Right ventricle myocardium inferior (tissue), 1 donor: ENCODE data around the gene SORCS2. TPM values are rescaled to one million over a fixed set of nuclear protein-coding genes. Genes with fewer than 3 reads are reported as not detected.

ENCODE experiments used
- ATAC-seq: fragments of 200-7000 bp; cut with Tn5 transposase; one replicate; pipeline ENCODE4 v1.9.1; 2020; ENCODE audit warnings: mild to moderate bottlenecking, moderate library complexity
- DNase-seq: peaks from one replicate; pipeline ENCODE4 v3.0.0; 2021; ENCODE audit errors: missing footprints
- intact Hi-C: fragments of 100-400 bp; cut with DNase I; formaldehyde crosslinking; loops from one replicate; pipeline ENCODE4 v1.11.0; 2022
- total RNA-seq: library from RNA; stranded (reverse); fragmentation: NEBNext Ultra II Directional; extraction: Animal tissue kit (Norgen Biotek cat#: 25700); gene quantifications from one replicate; pipeline ENCODE4 v1.2.1, GENCODE V29; 2021
- donor health status: DM: no; HTN: yes; CAD: no; lungs with severe emphysema.

Gene SORCS2
- total RNA-seq, 1 donor from 2014 or later, result 1.1 TPM

DNA sequence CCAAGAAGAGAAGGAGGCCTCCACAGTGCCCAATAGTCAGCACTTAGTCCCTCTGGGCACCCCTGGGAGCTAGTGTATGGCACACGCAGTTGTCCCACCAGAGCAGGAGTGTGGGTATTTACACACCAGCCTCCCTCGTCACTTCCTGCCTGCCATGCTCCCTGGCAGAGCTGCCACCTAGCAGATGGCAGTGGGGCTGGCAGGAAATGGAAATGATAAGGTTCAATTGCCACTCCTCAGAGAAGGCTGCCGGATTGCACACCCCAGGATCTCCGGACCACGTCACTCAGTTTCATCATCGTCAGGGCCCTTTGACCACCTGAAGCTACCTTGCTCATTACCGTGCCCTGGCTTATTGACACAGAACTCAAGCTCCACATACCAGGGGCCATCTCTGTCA lies 415.7 kb downstream of the SORCS2 start:
- ATAC-seq (no peak), DNase-seq (peak; percentile 21)
- intact Hi-C loops, result no loop called here

GRCh38 chr4:7609316-7609715 lies 417.0 kb downstream of the SORCS2 start:
- no peak for ATAC-seq
- intact Hi-C loops, result no loop called here
- peak; percentile 39 for DNase-seq

DNA sequence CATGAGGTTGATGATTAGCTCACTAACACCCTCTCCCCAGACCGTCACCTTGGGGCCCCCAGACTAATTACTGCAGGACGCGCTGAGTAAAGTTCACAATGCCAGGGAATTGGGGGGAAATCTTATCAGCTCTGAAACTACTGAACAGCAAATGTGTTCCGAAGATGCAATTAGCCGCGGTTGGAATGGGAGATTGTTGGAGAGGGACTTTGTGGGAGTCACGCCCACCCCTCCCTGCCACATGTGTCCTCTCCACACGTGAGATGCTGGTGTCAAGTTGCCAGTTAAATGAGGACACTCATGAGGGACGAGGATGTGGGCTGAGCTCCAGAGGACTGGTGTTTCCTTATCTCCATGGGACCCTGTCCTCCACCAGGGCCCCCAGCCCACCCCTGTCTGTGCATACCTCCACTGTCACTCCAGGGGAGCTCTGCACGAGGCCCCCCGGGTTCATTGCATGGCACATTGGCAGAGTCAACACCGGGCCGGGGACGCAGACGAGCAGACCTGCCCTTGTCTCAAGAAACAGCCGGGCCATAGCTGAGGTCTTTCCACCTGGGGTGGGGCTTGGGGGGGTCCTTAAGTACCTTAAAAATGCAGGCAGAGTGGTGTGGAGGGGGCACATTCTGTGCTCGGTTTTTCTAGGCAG lies 417.8 kb downstream of the SORCS2 start:
- no peak for ATAC-seq
- peak; percentile 62 for DNase-seq
- intact Hi-C loops, result no loop called here

GRCh38 chr4:7610841-7611240 lies 418.5 kb downstream of the SORCS2 start:
- DNase-seq (peak; percentile 5), ATAC-seq (no peak)
- intact Hi-C loops, result no loop called here

GRCh38 chr4:7612311-7612897 lies 420.1 kb downstream of the SORCS2 start:
- intact Hi-C loops, result no loop called here
- DNase-seq (peak; percentile 66), ATAC-seq (no peak)

DNA sequence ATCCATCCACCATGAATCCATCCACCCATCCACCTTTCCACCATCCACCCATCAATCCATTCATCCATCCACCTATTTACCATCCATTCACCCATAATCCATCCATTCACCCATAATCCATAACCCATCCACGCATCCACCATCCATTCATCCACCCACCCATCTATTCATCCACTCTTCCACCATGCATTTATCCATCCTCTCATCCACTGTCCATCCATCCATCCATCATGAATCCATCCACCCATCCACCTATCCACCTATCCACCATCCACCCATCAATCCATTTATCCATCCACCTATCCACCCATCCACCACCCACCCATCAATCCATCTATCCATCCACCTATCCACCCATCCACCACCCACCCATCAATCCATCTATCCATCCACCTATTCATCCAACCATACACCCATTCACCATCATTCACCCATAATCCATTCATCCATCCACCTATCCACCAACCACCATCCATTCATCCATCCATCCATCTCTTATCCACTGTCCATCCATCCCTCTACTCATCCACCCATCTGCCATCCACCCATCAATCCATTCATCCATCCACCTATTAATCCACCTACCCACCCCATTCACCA lies 422.1 kb downstream of the SORCS2 start:
- ATAC-seq (no peak), DNase-seq (no peak)
- intact Hi-C loops, result no loop called here

DNA sequence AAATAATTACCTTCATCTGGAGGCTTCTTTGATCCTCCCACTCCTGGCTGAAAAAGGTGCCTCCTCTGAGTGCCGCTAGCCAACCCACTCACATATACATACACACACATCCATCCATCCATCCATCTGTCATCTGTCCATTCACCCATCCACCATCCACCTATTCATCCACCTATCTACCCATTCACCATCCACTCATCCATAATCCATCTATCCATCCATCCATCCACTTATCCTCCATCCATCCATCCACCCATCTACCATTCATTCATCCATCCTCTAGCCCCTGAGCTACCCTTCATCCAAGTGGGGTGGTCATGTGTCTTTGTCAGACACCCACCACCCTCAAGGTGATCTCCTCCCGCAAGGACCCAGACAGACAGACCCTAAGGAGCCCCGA lies 423.9 kb downstream of the SORCS2 start:
- intact Hi-C loops, result no loop called here
- no peak for ATAC-seq
- no peak for DNase-seq

DNA sequence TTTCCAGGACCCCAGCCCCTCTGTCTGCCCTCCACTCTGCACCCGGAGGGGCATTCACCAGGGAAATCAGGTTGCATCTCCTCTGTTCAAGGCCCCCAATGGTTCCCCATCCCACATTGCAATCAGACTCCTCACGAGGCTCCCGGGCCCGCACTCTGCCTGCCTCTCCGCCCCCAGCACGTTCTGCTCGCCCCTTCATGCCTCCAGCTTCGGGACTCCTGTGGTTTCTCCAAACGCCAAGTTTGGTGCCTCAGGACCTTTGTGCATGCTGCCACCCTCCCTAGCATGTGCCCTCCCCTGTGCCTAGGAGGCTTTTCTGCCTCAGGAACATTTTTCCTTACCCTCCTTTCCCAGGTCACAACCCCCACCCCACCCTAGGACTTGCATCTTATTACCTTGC lies 426.0 kb downstream of the SORCS2 start:
- no peak for ATAC-seq
- DNase-seq, result no peak
- intact Hi-C loops, result no loop called here

DNA sequence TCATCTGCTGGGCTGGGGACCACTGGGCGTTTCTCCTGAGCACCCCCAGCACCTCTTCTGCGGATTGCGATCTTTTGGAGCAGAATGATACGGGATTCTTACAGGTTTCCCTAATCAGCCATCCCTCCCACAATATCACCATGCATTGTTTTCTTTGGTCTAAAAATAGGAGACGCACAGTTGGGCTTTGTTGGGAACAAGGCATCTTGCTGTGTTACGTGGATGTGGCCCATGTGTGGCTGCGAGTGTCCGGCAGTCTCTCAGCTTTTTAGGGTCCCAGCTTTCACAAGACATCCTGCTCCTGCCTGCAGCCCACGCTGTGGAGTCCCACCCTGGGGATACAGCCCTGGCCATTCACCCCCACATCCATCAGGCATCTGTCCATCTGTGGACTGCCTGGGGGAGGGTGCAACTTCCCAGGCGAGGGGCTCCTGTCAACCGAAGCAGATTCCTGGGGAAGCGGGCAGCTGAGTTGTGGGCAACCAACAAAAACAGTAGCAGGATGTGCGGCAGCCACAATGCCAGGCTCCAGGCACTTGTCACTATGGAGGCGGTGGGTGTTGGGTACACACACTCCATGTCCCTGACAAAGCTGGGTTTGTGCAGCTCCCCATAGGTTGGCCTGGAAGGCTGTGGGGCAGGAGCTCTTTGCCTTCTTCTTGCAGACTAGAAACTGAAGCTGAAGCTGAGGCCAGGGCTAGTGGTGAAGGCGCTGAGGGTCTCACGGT lies 427.9 kb downstream of the SORCS2 start:
- DNase-seq (no peak), ATAC-seq (no peak)
- intact Hi-C loops, result no loop called here

GRCh38 chr4:7620814-7621176 lies 428.5 kb downstream of the SORCS2 start:
- no peak for ATAC-seq
- no peak for DNase-seq
- intact Hi-C loops, result no loop called here

DNA sequence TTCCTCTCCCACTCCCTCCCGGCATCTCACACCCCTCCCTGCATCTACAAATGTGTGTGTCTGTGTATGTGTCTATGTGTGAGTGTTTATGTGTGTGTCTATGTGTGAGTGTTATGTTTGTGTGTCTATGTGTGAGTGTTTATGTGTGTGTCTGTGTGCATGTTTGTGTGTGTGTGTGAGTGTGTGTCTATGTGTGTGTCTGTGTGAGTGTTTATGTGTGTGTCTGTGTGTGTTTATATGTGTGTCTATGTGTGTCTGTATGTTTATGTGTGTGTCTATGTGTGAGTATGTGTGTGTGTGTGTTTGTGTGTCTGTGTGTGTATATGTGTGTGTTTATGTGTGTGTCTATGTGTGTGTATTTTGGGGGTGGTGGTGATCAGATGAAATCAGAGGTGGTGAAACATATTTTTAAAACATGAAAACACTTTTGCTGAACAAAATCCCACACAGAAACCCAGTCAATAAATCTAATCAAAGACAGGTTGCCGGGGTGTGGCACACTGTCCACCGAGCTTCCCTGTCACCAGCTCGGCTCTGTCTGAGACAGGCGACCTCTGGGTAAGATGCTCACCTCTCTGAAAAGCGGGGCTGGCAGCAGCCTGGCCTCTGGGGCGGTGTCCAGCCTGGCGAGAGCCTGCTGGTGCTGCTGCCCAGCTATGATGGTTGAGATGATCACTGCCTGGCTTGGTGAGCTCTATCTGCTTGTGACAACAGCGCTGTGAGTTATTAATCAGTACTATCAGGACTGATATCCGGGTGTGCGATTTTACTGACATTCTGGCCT lies 429.1 kb downstream of the SORCS2 start:
- intact Hi-C loops, result no loop called here
- ATAC-seq (no peak), DNase-seq (no peak)

- no peak for DNase-seq
- intact Hi-C loops, result no loop called here
These were observed 430.0 kb downstream of the SORCS2 start for GRCh38 chr4:7622371-7622770.

GRCh38 chr4:7623468-7623867 lies 431.1 kb downstream of the SORCS2 start:
- no peak for ATAC-seq
- intact Hi-C loops, result no loop called here
- DNase-seq, result no peak

More at GRCh38 chr4:7622371-7622770, 430.0 kb downstream of the SORCS2 start:
- no peak for ATAC-seq

DNA sequence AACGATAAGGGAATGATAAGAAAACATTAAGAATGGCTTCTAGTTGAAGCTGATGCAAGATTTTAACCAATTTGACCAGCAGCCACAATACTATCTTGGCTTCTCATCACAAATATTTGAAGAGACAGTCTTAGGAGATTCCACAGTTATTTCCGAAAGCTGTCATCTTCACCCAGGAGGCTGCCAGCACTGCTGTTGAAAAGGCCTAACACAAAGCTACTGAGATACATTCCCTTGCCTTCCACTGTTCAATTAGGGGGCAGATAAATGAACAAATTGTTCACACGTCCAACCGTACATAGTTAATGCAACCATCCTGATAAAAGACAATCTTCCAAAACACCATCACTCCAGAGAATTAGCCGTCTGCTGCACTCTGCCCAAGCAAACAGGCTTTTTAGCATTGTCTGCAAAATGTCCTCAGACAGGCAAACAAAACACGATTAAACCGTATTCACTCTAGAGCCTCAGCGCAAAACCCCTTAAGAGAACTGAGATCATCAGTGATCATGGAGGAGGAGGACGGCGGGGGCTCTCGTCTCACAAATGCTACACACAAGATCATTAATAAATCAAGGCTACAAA lies 432.1 kb downstream of the SORCS2 start:
- intact Hi-C loops, result no loop called here
- ATAC-seq, result no peak

DNA sequence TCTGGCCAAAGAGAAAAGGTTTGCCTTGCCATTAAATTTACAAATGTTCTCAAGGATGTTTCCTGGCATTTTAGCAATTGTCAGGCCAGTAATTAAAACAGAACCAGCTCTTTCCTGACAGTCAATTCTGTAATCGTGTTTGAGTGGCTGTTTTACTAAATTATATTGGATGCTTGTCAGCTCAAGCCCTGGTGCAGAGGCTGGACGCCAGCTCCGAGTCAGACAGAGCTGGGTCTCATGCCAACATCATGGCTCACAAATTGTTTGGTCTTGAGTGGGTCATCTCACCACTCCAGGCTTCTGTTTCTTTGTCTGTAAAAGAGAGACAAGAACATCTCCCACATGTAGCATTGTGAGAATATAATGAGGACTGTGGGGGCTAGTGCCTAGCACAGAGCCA lies 432.7 kb downstream of the SORCS2 start:
- DNase-seq, result no peak
- no peak for ATAC-seq
- intact Hi-C loops, result no loop called here

More for the DNA sequence above, 432.1 kb downstream of the SORCS2 start:
- no peak for DNase-seq

DNA sequence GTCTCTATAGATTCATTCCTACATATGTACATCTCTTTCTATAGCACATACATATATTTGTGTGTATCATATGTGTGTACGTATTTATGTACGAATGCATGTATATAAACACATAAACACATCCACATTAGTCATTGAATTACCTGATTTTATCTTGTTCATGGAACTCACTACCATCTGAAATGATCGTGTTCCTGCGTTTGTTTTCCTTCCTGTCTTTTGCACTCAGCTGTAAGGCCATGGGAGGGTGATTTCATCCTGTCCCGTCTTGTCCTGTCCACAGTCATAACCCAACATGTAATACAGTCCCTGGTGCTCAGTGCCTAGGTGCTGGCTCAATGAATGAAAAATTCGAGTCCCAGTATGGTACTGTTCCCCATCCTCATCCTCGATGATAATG lies 434.2 kb downstream of the SORCS2 start:
- ATAC-seq (no peak), DNase-seq (no peak)
- intact Hi-C loops, result no loop called here

GRCh38 chr4:7627251-7628250 lies 435.2 kb downstream of the SORCS2 start:
- DNase-seq (no peak), ATAC-seq (no peak)
- intact Hi-C loops, result no loop called here

DNA sequence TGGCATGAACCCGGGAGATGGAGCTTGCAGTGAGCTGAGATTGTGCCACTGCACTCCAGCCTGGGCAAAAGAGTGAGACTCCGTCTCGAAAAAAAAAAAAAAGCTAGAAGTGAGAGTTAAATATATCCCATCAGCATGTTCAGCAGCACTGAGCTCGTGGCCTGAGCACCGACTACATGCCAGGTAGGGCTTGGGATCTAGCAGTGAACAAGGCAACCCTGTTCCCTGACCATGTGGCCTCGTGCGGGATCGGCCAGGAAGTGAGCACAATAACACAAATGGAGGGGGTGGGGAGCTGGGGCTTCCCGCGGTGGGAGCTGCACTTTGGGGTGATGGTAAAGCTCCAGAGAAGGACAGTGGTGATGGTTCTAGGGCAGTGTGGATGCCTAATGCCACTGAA lies 436.1 kb downstream of the SORCS2 start:
- intact Hi-C loops, result no loop called here
- no peak for DNase-seq
- no peak for ATAC-seq
